Upper lobe of left lung (tissue), 6 donors: ENCODE data around the gene PLEKHH2. TPM values are rescaled to one million over a fixed set of nuclear protein-coding genes. Genes with fewer than 3 reads are reported as not detected.

Source experiments
- ATAC-seq, 2 donors: fragments of 200-7000 bp; cut with Tn5 transposase; one replicate each; pipeline ENCODE4 v1.9.1; 2022; ENCODE audit warnings: mild to moderate bottlenecking in 2 of 2, moderate library complexity in 2 of 2; ENCODE audit not compliant: low FRiP score in 2 of 2
- DNase-seq, 2 donors: peaks; one replicate each; pipeline ENCODE4 v3.0.0-alpha.2; 2019 to 2020
- H3K27ac ChIP-seq, 4 donors: fragments of 200-600 bp; sonication (generic); one replicate each; pipeline ENCODE4 v1.5.1; 2016 to 2019
- H3K27me3 ChIP-seq, 4 donors: fragments of 200-600 bp; sonication (generic); one replicate each; pipeline ENCODE4 v1.5.1; 2017 to 2019
- H3K36me3 ChIP-seq, 4 donors: fragments of 200-600 bp; sonication (generic); one replicate each; pipeline ENCODE4 v1.5.1; 2016 to 2019
- H3K4me1 ChIP-seq, 4 donors: fragments of 200-600 bp; sonication (generic); one replicate each; pipeline ENCODE4 v1.5.1; 2018 to 2019
- H3K4me3 ChIP-seq, 4 donors: fragments of 200-600 bp; sonication (generic); one replicate each; pipeline ENCODE4 v1.5.1; 2017 to 2019; ENCODE audit warnings: mild to moderate bottlenecking in 2 of 4, moderate library complexity in 1 of 4
- H3K9me3 ChIP-seq, 4 donors: fragments of 200-600 bp; sonication (generic); one replicate each; pipeline ENCODE4 v1.5.1; 2018 to 2019
- CTCF ChIP-seq, 6 experiments: fragments of 450-650 bp in 4 of 6; fragments of 200-600 bp in 2 of 6; sonication (generic) in 2 of 6; IDR thresholded peaks; one replicate each; pipeline ENCODE4 v1.5.1; 2016 to 2019; ENCODE audit warnings: antibody characterized with exemption in 6 of 6
- EP300 ChIP-seq, 4 donors: sonication (generic); formaldehyde crosslinking; IDR thresholded peaks; one replicate each; pipeline ENCODE4 v1.5.1; 2017; ENCODE audit warnings: antibody characterized with exemption in 4 of 4, control low read depth in 2 of 4
- POLR2A ChIP-seq, 4 donors: fragments of 450-650 bp; IDR thresholded peaks; one replicate each; pipeline ENCODE4 v1.5.1; 2016 to 2017; ENCODE audit warnings: antibody characterized with exemption in 4 of 4, mild to moderate bottlenecking in 2 of 4
- POLR2AphosphoS5 ChIP-seq, 2 donors: sonication (generic); formaldehyde crosslinking; IDR thresholded peaks; one replicate each; pipeline ENCODE4 v1.5.1; 2017; ENCODE audit warnings: antibody characterized with exemption in 2 of 2
- WGBS, 2 donors: methylation state at CpG; one replicate each; pipeline ENCODE4 v1.1.5; 2017 to 2018; 5-methylcytosine and 5-hydroxymethylcytosine counted together
- total RNA-seq, 6 donors: library from RNA; depleted of rRNA in 4 of 6; stranded (reverse); fragments of >200 nt in 4 of 6; gene quantifications; one replicate each; pipeline versions ENCODE4 v1.1.0 to v1.2.1, GENCODE V29; 2016 to 2021
- donor health status: DM: no; HTN: no; CAD: no; lungs with moderate emphysema.
- donor health status: DM: no; HTN: yes; CAD: no; lungs with severe emphysema.

The PLEKHH2 gene
- total RNA-seq, 6 donors from 2014 or later: 32.2 to 273 (median 39.2) TPM

GRCh38 chr2:43766006-43766405, 128.9 kb downstream of the PLEKHH2 start:
- Histone ChIP-seq H3K27ac (no peak overlapping the region), H3K4me1 (no peaks in the 10 kb centered on the region), H3K4me3 (no peak overlapping the region), H3K36me3 (no peaks in the 10 kb centered on the region), H3K27me3 (no peaks in the 10 kb centered on the region), H3K9me3 (no peaks in the 10 kb centered on the region)
- WGBS, 2 donors: 91 to 92% methylated on average over 4 of the region's 4 CpGs
- ATAC-seq: no peak
- no peak for DNase-seq
- no peak for TF ChIP-seq POLR2AphosphoS5 (IDR thresholded peaks at IDR 0.05)
- TF ChIP-seq CTCF (IDR thresholded peaks at IDR 0.05): no peak
- TF ChIP-seq POLR2A (IDR thresholded peaks at IDR 0.05): no peak
- no peak for TF ChIP-seq EP300 (IDR thresholded peaks at IDR 0.05)

GRCh38 chr2:43773876-43774613, 137.0 kb downstream of the PLEKHH2 start, which contains the start of gene DYNC2LI1:
Gene DYNC2LI1 (plus strand): TSS chr2:43774039. CDS start chr2:43774139, 100 bp downstream.
- TF ChIP-seq CTCF (IDR thresholded peaks at IDR 0.05) (no peak), POLR2AphosphoS5 (IDR thresholded peaks at IDR 0.05) (peak; percentile 74 to 84), POLR2A (IDR thresholded peaks at IDR 0.05) (peak in 3 of 4 donors; percentile 44 to 73 (median 55))
- peaks cover 0 to 10% (median 0%) of the 10 kb centered on the region in 4 donors for H3K36me3 ChIP-seq
- DNase-seq: peak; percentile 94 to 97
- WGBS, 2 donors: 1% methylated on average over 27 to 31 of the region's 31 CpGs
- peak; percentile 96 to 99 for ATAC-seq
- H3K27ac ChIP-seq: peak within 1 kb of the TSS; percentile 77 to 89 (median 83)
- H3K9me3 ChIP-seq: no peaks in the 10 kb centered on the region
- H3K4me1 ChIP-seq: peaks cover 5 to 9% (median 7%) of the 10 kb centered on the region in 4 donors
- H3K27me3 ChIP-seq: no peaks in the 10 kb centered on the region
- peak within 1 kb of the TSS; percentile 63 to 72 (median 67) for H3K4me3 ChIP-seq

GRCh38 chr2:43774617-43775016, 137.6 kb downstream of the PLEKHH2 start:
- TF ChIP-seq EP300 (IDR thresholded peaks at IDR 0.05) (no peak), CTCF (IDR thresholded peaks at IDR 0.05) (no peak), POLR2AphosphoS5 (IDR thresholded peaks at IDR 0.05) (no peak)
- ATAC-seq (peak in 1 of 2 donors; percentile 3), DNase-seq (no peak)
- Histone ChIP-seq H3K27me3 (no peaks in the 10 kb centered on the region), H3K36me3 (peaks cover 0 to 14% (median 0%) of the 10 kb centered on the region in 4 donors), H3K27ac (peak overlapping the region; percentile 77 to 89 (median 83)), H3K4me1 (peaks cover 5 to 9% (median 7%) of the 10 kb centered on the region in 4 donors), H3K4me3 (peak overlapping the region in 3 of 4 donors; percentile 63 to 72 (median 70)), H3K9me3 (no peaks in the 10 kb centered on the region)
- 28 to 31% methylated on average over 7 of the region's 7 CpGs for WGBS, 2 donors

GRCh38 chr2:43776324-43776723, 139.3 kb downstream of the PLEKHH2 start:
- H3K4me3 ChIP-seq: no peak overlapping the region
- no peaks in the 10 kb centered on the region for H3K9me3 ChIP-seq
- WGBS, 2 donors: 71 to 78% methylated on average over 1 of the region's 1 CpG
- peaks cover 0 to 14% (median 0%) of the 10 kb centered on the region in 4 donors for H3K36me3 ChIP-seq
- DNase-seq: no peak
- no peak for ATAC-seq
- no peak for TF ChIP-seq EP300 (IDR thresholded peaks at IDR 0.05)
- no peak for TF ChIP-seq CTCF (IDR thresholded peaks at IDR 0.05)
- no peak for TF ChIP-seq POLR2A (IDR thresholded peaks at IDR 0.05)
- TF ChIP-seq POLR2AphosphoS5 (IDR thresholded peaks at IDR 0.05): no peak
- no peak overlapping the region for H3K27ac ChIP-seq
- H3K27me3 ChIP-seq: no peaks in the 10 kb centered on the region
- H3K4me1 ChIP-seq: peaks cover 5 to 9% (median 7%) of the 10 kb centered on the region in 4 donors
